ENCODE results near the gene DLX1.

GRCh38 chr2:172134270-172134669 is 49.0 kb downstream of the DLX1 start:
- TF ChIP-seq CTCF (conservative IDR thresholded peaks at IDR 0.05 in 1 of 2, IDR thresholded peaks at IDR 0.05 in 1 of 2; ENCODE audit: low read depth in 1 of 2, low read length in 2 of 2) (peak in 1 of 2 donors; percentile 3), EZH2 (IDR thresholded peaks at IDR 0.05; ENCODE audit: low read length, missing control alignments) (no peak)

All from fibroblast of lung (primary cell).